ENCODE data around the gene CHD9.

Gene CHD9

GRCh38 chr16:53094013-53094630, 39.3 kb downstream of the CHD9 start:
- DNase-seq (ENCODE audit: low read depth) = no peak

DNA sequence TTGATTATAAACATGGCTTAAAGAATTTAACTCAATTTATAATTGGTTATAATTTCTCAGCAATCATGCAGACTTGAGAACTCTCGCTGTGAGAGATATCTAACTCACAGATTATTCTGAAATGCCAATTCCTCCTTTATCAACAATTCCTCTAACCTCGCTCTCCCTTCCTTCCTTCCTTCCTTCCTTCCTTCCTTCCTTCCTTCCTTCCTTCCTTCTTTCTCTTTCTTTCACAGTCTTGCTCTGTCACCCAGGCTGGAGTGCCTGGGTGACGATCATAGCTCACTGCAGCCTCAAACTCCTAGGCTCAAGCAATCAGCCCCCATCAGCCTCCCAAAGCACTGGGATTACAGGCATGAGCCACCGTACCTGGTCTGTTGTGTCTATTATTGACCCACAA, 42.4 kb downstream of the CHD9 start:
- no peak for DNase-seq (ENCODE audit: low read depth)

DNA sequence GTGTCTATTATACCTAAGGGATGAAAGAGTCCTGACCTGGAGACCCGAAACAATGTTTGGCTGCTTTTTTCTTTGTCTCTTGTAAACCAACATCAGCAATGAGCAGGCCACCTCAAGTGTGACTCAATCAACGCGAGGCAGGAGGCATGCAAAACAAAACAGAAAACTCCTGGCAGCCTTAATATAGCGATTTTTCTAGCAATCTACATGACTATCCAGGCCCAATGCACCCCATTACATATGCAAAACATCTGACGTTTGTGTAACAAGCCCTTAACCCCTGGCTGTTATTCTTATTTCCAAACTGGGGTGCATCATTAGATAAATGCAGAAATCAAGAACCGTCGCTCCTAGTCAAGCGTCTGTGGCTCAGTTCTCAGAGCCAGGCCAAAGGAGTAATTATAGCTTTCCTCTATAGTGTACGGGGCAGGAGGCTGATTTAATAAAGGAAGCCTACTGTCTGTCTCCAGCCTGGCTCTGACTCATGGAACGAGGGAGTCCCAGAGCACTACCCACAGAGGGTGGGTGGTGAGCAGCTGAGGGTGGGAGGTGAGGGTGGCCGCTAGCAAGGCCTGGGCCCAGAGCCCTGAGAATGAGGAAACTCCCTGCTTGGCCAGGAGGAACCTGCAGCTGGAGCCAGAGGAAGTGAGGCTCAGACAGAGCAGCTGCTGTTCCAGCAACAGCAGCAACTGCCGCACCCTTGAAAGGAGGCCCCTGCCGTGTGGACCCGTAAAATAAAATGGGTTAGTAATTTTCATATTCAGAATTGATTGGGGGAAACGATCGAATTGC, 43.9 kb downstream of the CHD9 start:
- DNase-seq (ENCODE audit: low read depth) = peak; percentile 4

DNA sequence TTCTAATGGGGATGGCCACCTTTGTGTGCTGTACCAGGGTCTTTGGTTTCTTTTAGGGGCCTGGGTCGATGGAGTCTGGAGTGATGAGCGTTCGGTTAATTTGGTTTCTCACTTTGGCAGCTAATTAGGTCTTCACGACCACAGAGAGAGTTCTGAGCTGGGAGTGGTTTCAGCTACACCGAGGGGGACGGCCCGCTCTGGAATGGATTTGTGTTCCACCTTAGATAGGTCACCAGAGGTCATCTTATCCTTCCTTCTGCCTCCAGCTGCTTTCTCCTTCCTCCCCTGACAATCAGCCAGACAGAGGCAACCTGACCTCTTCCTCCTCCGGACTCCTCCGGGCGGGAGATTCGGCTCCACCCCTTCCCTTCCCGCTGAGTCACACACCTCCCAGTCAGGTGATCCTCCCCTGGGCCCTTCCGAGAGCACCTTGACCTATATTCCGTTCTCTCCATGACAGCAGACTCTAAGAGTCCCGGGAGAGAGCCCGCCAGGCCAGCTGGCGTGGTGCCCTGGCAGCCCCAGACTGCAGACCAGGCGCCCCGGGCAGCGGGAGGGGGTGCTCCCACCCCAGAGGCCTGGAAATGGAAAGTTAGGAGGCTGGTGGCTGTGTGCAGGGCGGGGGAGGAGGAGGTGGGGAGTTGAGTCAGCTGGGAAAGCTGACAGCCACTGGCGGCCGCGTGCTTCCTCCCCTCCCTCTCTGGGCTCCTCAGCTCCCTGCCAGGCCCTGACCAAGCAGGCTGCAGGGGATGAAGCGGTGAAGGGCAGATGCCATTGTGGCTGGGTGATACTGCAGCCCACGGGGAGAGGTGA, 44.7 kb downstream of the CHD9 start:
- peak; percentile 21 for DNase-seq (ENCODE audit: low read depth)

GRCh38 chr16:53100131-53100748, 45.4 kb downstream of the CHD9 start:
- no peak for DNase-seq (ENCODE audit: low read depth)

DNA sequence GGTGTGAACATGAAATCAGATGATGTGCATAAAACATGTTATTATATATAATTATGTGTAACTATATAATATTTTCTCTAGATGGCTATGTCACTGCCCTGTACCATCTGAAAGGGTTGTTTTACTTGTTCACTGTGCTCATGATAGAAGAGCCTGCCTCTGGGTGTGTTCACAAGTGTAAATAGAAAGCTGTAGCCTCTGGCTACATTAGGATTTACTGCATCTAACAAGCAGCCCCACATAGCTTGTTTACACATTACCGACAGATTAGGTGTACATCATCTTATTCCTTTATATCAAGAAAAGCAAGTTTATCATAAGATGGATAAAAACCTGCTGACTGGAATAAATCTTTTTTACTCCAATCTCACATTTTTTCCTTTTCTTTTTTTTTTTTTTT, 46.1 kb downstream of the CHD9 start:
- no peak for DNase-seq (ENCODE audit: low read depth)

GRCh38 chr16:53103811-53104210, 49.0 kb downstream of the CHD9 start:
- no peak for DNase-seq (ENCODE audit: low read depth)

- DNase-seq (ENCODE audit: low read depth) = no peak
These were observed 50.8 kb downstream of the CHD9 start for GRCh38 chr16:53105565-53105964.

- DNase-seq (ENCODE audit: low read depth) = no peak
These were observed 56.4 kb downstream of the CHD9 start for GRCh38 chr16:53111078-53111791.

DNA sequence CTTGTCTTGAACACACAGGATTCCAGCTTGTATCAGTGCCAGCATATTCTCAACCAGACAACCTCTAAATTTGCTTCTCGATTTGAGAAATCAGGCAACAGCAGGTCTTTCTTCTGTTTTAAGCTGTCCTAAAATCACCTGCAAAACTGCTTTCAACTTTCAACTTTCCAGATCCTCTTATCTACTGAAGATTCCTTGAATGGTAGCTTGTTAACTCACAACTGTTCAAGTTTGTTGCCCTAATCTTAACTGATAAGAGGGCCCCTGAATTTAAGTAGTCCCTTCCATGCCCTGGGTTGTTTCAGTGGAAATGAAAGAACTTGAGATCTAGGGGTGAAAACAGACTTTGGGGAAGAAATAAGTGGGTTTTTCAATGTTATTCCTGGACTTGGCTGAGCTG, 57.2 kb downstream of the CHD9 start:
- DNase-seq (ENCODE audit: low read depth) = no peak

DNA sequence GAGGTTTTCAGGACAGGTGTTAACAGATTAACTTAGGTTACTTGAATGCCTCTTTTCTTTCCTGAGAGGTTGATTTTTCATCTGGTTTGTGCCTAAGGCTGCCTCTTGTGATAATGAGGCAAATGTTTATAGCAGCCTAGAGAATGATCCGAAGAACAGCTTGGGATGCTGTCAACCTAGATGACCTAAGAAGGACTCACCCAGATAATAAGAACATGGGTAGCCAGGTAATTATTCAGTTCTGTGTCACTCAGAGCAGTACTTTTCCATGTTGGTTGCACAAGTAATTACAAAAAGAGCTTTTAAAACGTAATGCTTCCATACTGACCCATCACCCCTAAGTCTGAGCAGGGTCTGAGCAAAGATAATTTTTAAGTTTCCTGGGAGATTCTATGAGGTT, 60.3 kb downstream of the CHD9 start:
- no peak for DNase-seq (ENCODE audit: low read depth)

DNA sequence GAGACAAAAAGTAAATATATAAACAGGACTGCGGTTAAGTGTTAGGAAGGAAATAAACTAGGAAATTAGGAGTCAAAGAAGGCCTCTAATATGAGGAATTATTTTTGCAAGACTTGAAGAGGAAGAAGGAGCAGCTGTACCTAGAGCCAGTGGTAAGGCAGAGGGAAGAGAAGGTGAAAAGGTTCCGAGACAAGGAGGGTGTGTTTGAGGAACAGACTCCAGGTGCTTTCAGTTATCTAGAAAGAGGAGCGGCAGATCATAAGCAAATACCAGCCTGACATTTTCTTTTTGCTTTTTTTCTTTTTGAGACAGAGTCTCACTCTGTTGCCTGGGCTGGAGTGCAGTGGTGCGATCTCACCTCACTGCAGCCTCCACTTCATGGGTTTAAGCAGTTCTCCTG, 61.0 kb downstream of the CHD9 start:
- DNase-seq (ENCODE audit: low read depth) = no peak

DNA sequence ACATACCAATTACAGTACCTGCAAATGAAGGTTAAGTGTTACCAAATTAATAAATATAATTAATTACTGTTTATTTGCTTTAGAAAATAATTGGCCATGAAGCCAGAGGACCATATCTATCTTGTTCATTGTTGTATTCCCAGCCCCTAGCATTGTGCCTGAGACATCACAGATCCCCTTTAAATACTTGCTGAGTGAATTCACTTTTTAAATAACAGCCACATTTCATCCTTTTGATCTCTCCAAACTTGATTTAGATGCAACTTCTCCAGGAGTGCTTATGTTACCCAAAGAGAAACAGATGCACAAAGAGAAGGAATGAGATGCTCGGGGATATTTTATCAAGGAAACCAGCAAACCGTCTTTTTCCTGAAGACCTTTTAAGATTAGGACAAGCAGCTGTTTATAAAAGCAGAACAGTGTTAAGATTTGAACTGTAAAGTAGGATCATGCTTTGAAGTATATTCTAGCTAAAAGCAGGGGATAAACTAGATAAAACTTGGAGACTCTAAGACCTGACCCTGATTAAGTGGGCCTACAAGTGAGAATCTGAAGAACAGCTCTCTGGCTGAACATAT, 66.3 kb downstream of the CHD9 start:
- DNase-seq (ENCODE audit: low read depth) = no peak

DNA sequence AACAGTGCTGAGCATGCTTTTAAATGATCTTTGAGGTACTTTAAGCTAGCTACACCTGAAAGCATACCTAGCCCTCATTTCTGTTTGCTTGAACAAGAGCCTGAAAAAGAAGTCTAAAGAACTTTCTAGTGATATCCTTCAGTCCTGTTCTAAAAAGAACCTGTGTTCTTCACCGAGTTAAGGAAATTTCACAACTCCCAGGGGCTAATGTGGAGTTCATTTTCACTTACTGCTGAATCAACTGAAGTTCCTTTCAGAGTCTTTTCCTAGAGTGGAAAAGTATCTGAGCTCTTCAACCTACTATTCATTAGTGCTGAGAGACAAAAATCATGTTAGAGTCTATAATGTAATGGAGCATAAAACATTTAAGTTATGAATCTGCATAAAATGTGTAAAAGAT, 66.9 kb downstream of the CHD9 start:
- no peak for DNase-seq (ENCODE audit: low read depth)

GRCh38 chr16:53123747-53124146, 69.0 kb downstream of the CHD9 start:
- DNase-seq (ENCODE audit: low read depth) = no peak

DNA sequence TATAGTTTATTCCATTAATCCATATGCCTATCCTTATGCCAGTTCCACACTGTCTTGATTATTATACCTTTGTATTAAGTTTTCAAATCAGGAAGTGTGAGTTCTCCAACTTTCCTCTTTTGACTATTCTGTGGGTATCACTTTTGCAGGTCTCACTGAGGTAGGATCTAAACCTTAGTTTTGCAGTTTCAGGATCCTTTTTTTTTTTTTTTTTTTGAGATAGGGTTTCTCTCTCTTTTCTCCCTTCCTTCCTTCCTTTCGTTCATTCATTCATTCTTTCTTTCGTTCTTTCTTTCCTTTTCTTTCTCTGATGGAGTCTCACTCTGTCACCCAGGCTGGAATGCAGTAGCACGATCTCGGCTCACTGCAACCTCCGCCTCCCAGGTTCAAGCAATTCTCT, 71.6 kb downstream of the CHD9 start:
- DNase-seq (ENCODE audit: low read depth) = no peak

DNA sequence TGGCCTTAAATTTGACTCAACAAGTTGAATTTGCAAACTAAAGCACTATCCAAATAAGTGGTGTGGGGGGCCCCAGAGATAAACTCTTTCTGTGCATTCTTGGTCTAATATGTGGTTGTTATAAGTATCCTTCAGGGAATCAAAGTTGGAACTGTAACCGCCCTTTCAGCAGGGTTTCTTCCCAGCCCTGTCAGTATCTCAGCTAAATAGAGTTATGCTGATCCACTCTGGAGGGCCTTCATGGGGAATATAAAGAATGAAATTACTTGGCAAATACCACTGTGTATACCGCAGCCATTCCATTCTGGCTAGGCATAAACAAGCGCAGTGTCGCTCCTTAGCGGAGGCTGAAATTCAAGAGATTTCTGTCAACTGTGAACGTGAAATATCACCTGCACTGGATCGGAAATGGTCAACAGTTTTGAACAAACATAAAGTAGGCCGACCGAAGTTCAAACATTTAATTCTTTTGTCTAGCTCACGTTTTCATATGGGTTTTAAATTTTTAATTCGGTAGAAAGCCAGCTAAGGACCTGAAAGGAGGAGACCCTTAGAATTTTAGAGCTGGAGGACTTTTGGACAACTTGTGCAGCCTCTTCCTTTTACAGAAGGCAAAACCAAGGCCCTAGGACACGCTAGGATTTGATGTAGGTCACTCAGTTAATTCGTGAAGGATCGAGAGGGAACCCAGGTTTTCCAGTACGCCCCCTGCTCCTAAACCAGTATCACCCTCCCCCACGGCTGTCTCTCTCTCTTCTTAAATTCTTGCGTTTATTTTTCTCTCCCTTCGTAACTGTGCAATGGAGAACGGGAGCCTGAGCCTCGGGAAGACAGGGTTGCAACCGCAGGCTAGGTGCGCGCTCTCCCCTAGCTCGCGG, 74.7 kb downstream of the CHD9 start:
- DNase-seq (ENCODE audit: low read depth) = no peak

- peak; percentile 92 for DNase-seq (ENCODE audit: low read depth)
These were observed 75.6 kb downstream of the CHD9 start for GRCh38 chr16:53130159-53131049.

DNA sequence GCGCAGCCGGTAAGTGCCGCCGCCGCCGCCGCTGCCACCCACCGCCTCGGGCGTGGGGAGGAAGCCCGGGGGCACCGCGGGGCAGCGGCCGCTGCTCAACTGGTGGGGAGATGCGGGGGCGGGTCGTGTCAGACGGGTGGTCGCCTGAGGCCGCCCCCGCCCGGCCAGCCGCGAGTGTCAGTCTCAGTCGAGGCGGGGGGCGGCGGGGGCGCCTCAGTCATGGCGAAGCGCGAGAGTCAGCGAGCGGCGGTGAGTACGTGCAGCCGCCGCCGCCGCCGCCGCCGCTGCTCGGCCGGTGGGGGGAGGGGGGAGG, 76.2 kb downstream of the CHD9 start:
- DNase-seq (ENCODE audit: low read depth) = no peak
